HepG2 (cell line): ENCODE data around the gene ZSWIM5. TPM values are rescaled to one million over a fixed set of nuclear protein-coding genes. Genes with fewer than 3 reads are reported as not detected.

ENCODE experiments used
- ARNT2 ChIP-seq: sonication (generic); formaldehyde crosslinking; IDR thresholded peaks from 2 replicates; pipeline ENCODE4 v1.8.0; 2022; ENCODE audit warnings: mild to moderate bottlenecking, low read depth, missing genetic modification reagents, moderate library complexity
- ATM ChIP-seq: fragments of 450-650 bp; IDR thresholded peaks from 2 replicates; pipeline ENCODE4 v1.7.1; 2017; ENCODE audit warnings: mild to moderate bottlenecking, borderline replicate concordance
- CENPX ChIP-seq: sonication (generic); formaldehyde crosslinking; IDR thresholded peaks from 2 replicates; pipeline ENCODE4 v1.9.0; 2021; ENCODE audit warnings: mild to moderate bottlenecking, missing genetic modification reagents, moderate library complexity
- GFI1 ChIP-seq: sonication (generic); formaldehyde crosslinking; IDR thresholded peaks from 2 replicates; pipeline ENCODE4 v1.5.0; 2020; ENCODE audit warnings: missing genetic modification reagents, mild to moderate bottlenecking, borderline replicate concordance
- MAZ ChIP-seq, 2 experiments: sonication (generic) in 1 of 2; formaldehyde crosslinking in 1 of 2; IDR thresholded peaks; 2 replicates each; pipeline versions ENCODE4 v1.5.0 to v1.6.1; 2012 to 2020; ENCODE audit warnings: low read depth in 2 of 2, mild to moderate bottlenecking in 2 of 2, borderline replicate concordance in 1 of 2, improper control_type of control experiment in 1 of 2, low read length in 1 of 2, missing genetic modification reagents in 1 of 2, moderate library complexity in 1 of 2
- MZF1 ChIP-seq: sonication (generic); formaldehyde crosslinking; IDR thresholded peaks from 2 replicates; pipeline ENCODE4 v1.8.1; 2023; ENCODE audit warnings: mild to moderate bottlenecking, missing genetic modification reagents, borderline replicate concordance
- NCOA2 ChIP-seq: sonication (generic); formaldehyde crosslinking; IDR thresholded peaks from 2 replicates; pipeline ENCODE4 v1.8.0; 2022; ENCODE audit warnings: inconsistent platforms
- SIN3A ChIP-seq: IDR thresholded peaks from 2 replicates; pipeline ENCODE4 v1.6.1; 2011; ENCODE audit warnings: low read depth, mild to moderate bottlenecking, control low read depth, low read length, borderline replicate concordance
- ZBTB40 ChIP-seq, 2 experiments: fragments of 450-650 bp in 1 of 2; sonication (generic) in 1 of 2; formaldehyde crosslinking in 1 of 2; IDR thresholded peaks; 2 replicates each; pipeline versions ENCODE4 v1.6.1 to v1.8.0; 2016 to 2022; ENCODE audit warnings: antibody characterized with exemption in 1 of 2, mild to moderate bottlenecking in 1 of 2, missing genetic modification reagents in 1 of 2
- ZNF264 ChIP-seq: sonication (generic); formaldehyde crosslinking; IDR thresholded peaks from 2 replicates; pipeline ENCODE4 v1.4.0; 2020; ENCODE audit warnings: missing genetic modification reagents
- polyA plus RNA-seq, 8 experiments: library from polyadenylated mRNA; depleted of rRNA in 3 of 8; stranded (reverse) in 7 of 8; unstranded in 1 of 8; fragments of >200 nt; fragmentation: Illumina TruSeq in 4 of 8; extraction: Trizol in 4 of 8; gene quantifications; 2 replicates each; pipeline versions ENCODE4 v1.2.1 to v1.2.3, GENCODE V29; 2011 to 2016; ENCODE audit warnings: low read depth in 4 of 8, missing spikeins in 1 of 8, mixed read lengths in 1 of 8; ENCODE audit not compliant: insufficient read depth in 1 of 8
- total RNA-seq, 5 experiments: library from RNA; depleted of rRNA; stranded (reverse); fragments of >200 nt; fragmentation: Illumina TruSeq; extraction: Trizol; gene quantifications; 2 replicates each; pipeline ENCODE4 v1.2.3, GENCODE V29; 2016; ENCODE audit warnings: low read depth in 1 of 5
- TF ChIP-seq, protein P1 (sequence below): sonication (generic); formaldehyde crosslinking; IDR thresholded peaks from 2 replicates; pipeline ENCODE4 v1.5.1; 2020; ENCODE audit warnings: mild to moderate bottlenecking, missing genetic modification reagents, moderate library complexity
- TF ChIP-seq, protein P2 (sequence below): sonication (generic); formaldehyde crosslinking; IDR thresholded peaks from 2 replicates; pipeline ENCODE4 v1.4.0; 2020; ENCODE audit warnings: missing genetic modification reagents

Gene ZSWIM5
- total and polyA plus RNA-seq, 2 of the 13 experiments (the other 11 are each of a cell fraction or from before 2014, with no cell fraction given) = 11.0 to 20.6 TPM

DNA sequence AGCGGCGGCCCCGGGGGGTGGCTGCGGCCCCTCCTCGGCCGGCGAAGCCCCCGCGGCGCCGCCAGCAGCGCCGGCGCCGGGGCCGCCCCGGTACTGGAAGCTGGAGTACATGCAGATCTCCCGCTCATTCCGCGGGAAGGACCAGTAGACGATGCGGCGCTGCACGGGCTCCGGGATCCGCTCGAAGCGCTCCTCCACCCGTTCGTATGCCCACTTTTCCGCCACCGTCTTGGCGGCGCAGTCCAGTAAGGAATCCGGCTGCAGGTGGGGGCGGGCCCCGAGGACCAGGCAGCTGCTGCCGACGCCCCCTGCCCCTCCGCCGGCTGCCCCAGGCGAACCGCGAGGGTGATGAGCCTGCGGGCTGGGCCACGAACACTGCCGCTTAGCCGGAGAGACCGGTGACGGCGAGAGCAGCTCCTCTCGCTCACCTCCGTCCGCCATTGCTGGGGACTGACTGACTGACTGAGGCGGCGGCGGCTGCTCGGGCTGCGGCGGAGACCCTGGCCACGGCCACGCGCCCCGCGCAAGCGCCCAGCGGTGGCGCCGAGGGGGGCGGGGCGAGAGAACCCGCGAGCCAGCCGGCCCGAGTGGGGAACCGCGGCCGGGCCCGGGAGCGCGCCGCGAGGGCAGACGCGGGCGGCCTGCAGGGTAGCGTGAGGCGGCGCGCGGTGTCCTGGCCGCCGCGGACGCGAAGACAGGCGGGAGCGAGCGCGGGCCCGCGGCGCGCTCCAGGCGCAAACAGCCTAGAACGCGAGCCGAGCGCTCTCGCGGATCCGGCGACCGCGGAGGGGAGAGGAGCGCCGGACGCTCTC is at the start of gene ZSWIM5 (continued):
- TF ChIP-seq, protein P1, sequence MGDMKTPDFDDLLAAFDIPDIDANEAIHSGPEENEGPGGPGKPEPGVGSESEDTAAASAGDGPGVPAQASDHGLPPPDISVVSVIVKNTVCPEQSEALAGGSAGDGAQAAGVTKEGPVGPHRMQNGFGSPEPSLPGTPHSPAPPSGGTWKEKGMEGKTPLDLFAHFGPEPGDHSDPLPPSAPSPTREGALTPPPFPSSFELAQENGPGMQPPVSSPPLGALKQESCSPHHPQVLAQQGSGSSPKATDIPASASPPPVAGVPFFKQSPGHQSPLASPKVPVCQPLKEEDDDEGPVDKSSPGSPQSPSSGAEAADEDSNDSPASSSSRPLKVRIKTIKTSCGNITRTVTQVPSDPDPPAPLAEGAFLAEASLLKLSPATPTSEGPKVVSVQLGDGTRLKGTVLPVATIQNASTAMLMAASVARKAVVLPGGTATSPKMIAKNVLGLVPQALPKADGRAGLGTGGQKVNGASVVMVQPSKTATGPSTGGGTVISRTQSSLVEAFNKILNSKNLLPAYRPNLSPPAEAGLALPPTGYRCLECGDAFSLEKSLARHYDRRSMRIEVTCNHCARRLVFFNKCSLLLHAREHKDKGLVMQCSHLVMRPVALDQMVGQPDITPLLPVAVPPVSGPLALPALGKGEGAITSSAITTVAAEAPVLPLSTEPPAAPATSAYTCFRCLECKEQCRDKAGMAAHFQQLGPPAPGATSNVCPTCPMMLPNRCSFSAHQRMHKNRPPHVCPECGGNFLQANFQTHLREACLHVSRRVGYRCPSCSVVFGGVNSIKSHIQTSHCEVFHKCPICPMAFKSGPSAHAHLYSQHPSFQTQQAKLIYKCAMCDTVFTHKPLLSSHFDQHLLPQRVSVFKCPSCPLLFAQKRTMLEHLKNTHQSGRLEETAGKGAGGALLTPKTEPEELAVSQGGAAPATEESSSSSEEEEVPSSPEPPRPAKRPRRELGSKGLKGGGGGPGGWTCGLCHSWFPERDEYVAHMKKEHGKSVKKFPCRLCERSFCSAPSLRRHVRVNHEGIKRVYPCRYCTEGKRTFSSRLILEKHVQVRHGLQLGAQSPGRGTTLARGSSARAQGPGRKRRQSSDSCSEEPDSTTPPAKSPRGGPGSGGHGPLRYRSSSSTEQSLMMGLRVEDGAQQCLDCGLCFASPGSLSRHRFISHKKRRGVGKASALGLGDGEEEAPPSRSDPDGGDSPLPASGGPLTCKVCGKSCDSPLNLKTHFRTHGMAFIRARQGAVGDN = peak; percentile 88
- TF ChIP-seq MAZ (IDR thresholded peaks at IDR 0.05; ENCODE audit: borderline replicate concordance, low read depth, low read length) = no peak
- TF ChIP-seq MAZ (CRISPR knock-in tag; IDR thresholded peaks at IDR 0.05; ENCODE audit: low read depth) = no peak; the same call in 1 of the 2 replicates
- TF ChIP-seq CENPX = no peak
- TF ChIP-seq, protein P2, sequence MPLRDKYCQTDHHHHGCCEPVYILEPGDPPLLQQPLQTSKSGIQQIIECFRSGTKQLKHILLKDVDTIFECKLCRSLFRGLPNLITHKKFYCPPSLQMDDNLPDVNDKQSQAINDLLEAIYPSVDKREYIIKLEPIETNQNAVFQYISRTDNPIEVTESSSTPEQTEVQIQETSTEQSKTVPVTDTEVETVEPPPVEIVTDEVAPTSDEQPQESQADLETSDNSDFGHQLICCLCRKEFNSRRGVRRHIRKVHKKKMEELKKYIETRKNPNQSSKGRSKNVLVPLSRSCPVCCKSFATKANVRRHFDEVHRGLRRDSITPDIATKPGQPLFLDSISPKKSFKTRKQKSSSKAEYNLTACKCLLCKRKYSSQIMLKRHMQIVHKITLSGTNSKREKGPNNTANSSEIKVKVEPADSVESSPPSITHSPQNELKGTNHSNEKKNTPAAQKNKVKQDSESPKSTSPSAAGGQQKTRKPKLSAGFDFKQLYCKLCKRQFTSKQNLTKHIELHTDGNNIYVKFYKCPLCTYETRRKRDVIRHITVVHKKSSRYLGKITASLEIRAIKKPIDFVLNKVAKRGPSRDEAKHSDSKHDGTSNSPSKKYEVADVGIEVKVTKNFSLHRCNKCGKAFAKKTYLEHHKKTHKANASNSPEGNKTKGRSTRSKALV (CRISPR knock-in tag) = no peak
- no peak for TF ChIP-seq ZBTB40 (IDR thresholded peaks at IDR 0.05)
- TF ChIP-seq ZBTB40 (CRISPR knock-in tag; IDR thresholded peaks at IDR 0.05) = peak; percentile 62; the same call in 1 of the 2 replicates
- no peak for TF ChIP-seq GFI1 (CRISPR knock-in tag)
- TF ChIP-seq ARNT2 (CRISPR knock-in tag) = peak; percentile 25
- TF ChIP-seq NCOA2 = no peak; the same call in 1 of the 2 replicates
- no peak for TF ChIP-seq MZF1 (CRISPR knock-in tag)
- no peak for TF ChIP-seq ATM
- TF ChIP-seq ZNF264 (CRISPR knock-in tag) = no peak
- TF ChIP-seq SIN3A = peak; percentile 41; the same call in 1 of the 2 replicates
